GM12878 (cell line): Measurements from ENCODE around the gene TIMM8A. TPM values are rescaled to one million over a fixed set of nuclear protein-coding genes. Genes with fewer than 3 reads are reported as not detected.
A peak's percentile ranks its signal among the peaks of the same experiment; 100 is the strongest.

Source experiments
- BACH1 ChIP-seq: fragments of 450-650 bp; IDR thresholded peaks from 2 replicates; pipeline ENCODE4 v1.6.1; 2017; ENCODE audit warnings: mild to moderate bottlenecking, borderline replicate concordance
- BHLHE40 ChIP-seq, 2 experiments: fragments of 450-650 bp in 1 of 2; IDR thresholded peaks; 2 replicates each; pipeline ENCODE4 v1.6.1; 2011 to 2017; ENCODE audit warnings: low read depth in 2 of 2, borderline replicate concordance in 1 of 2, improper control_type of control experiment in 1 of 2, low read length in 1 of 2, mild to moderate bottlenecking in 1 of 2
- CBFB ChIP-seq: IDR thresholded peaks from 2 replicates; pipeline ENCODE4 v1.6.1; 2016; ENCODE audit warnings: antibody characterized with exemption, low read depth
- CHD1 ChIP-seq: IDR thresholded peaks from 2 replicates; pipeline ENCODE4 v1.6.1; 2012; ENCODE audit warnings: low read depth, low read length, improper control_type of control experiment
- CHD2 ChIP-seq: IDR thresholded peaks from 2 replicates; pipeline ENCODE4 v1.6.1; 2011; ENCODE audit warnings: low read depth, low read length, improper control_type of control experiment, borderline replicate concordance
- EGR1 ChIP-seq, 2 experiments: IDR thresholded peaks; 1 replicate in 1 of 2; 2 replicates in 1 of 2; pipeline ENCODE4 v1.6.1; 2011 to 2012; ENCODE audit warnings: low read depth in 2 of 2, low read length in 2 of 2, borderline replicate concordance in 1 of 2, mild to moderate bottlenecking in 1 of 2, moderate library complexity in 1 of 2
- FOS ChIP-seq: IDR thresholded peaks from 3 replicates; pipeline ENCODE4 v1.6.1; 2011; ENCODE audit warnings: borderline replicate concordance; ENCODE audit not compliant: insufficient read length; ENCODE audit errors: extremely low read depth
- JUND ChIP-seq: IDR thresholded peaks from 2 replicates; pipeline ENCODE4 v1.6.1; 2012; ENCODE audit warnings: low read depth, mild to moderate bottlenecking, low read length, improper control_type of control experiment, moderate library complexity
- POLR2A ChIP-seq: IDR thresholded peaks from 2 replicates; pipeline ENCODE4 v1.6.1; 2011; ENCODE audit warnings: low read depth, mild to moderate bottlenecking, low read length
- RUNX3 ChIP-seq: IDR thresholded peaks from 2 replicates; pipeline ENCODE4 v1.6.1; 2012; ENCODE audit warnings: low read length, inconsistent platforms
- SMAD5 ChIP-seq: IDR thresholded peaks from 2 replicates; pipeline ENCODE4 v1.6.1; 2016; ENCODE audit warnings: antibody characterized with exemption, low read depth
- SUZ12 ChIP-seq: fragments of 200-600 bp; sonication (generic); IDR thresholded peaks from one replicate; pipeline ENCODE4 v1.6.1; 2018; ENCODE audit warnings: antibody characterized with exemption, mild to moderate bottlenecking; ENCODE audit not compliant: unreplicated experiment
- YY1 ChIP-seq: IDR thresholded peaks from 2 replicates; pipeline ENCODE4 v1.6.1; 2011; ENCODE audit warnings: low read depth, mild to moderate bottlenecking, low read length
- ZNF274 ChIP-seq: IDR thresholded peaks from one replicate; pipeline ENCODE4 v1.8.0; 2011; ENCODE audit not compliant: insufficient read length, insufficient read depth
- polyA plus RNA-seq, 11 experiments: library from polyadenylated mRNA; depleted of rRNA in 4 of 11; unstranded in 6 of 11; stranded (reverse) in 5 of 11; fragments of >200 nt; fragmentation: Nextera tagmentation in 4 of 11; fragmentation: Illumina TruSeq in 1 of 11; extraction: Ambion mirVana in 4 of 11; extraction: Trizol in 1 of 11; gene quantifications; 1 replicate in 1 of 11; 2 replicates in 10 of 11; pipeline versions ENCODE4 v1.2.1 to v1.2.3, GENCODE V29; 2011 to 2016; ENCODE audit warnings: inconsistent platforms in 2 of 11, missing spikeins in 2 of 11, low read depth in 1 of 11
- total RNA-seq, 4 experiments: library from RNA; depleted of rRNA in 3 of 4; stranded (reverse); fragments of >200 nt in 3 of 4; fragmentation: Illumina TruSeq in 1 of 4; extraction: Trizol in 1 of 4; gene quantifications; 2 replicates each; pipeline versions ENCODE4 v1.2.1 to v1.2.3, GENCODE V29; 2013 to 2021
- TF ChIP-seq, protein P1 (sequence below): fragments of 450-650 bp; IDR thresholded peaks from 2 replicates; pipeline ENCODE4 v1.6.1; 2016; ENCODE audit warnings: mild to moderate bottlenecking, moderate library complexity, borderline replicate concordance
- TF ChIP-seq, protein P2 (sequence below): fragments of 450-650 bp; IDR thresholded peaks from 2 replicates; pipeline ENCODE4 v1.6.1; 2017; ENCODE audit warnings: antibody characterized with exemption, mild to moderate bottlenecking, moderate library complexity
- TF ChIP-seq, protein P3 (sequence below): fragments of 450-650 bp; formaldehyde crosslinking; IDR thresholded peaks from 2 replicates; pipeline ENCODE4 v1.5.0; 2022; ENCODE audit warnings: mild to moderate bottlenecking, missing genetic modification characterization
- TF ChIP-seq, protein P4 (sequence below): IDR thresholded peaks from 2 replicates; pipeline ENCODE4 v1.6.1; 2011; ENCODE audit warnings: borderline replicate concordance, low read depth, mild to moderate bottlenecking, moderate library complexity, mixed read lengths, low read length; ENCODE audit not compliant: insufficient read depth; ENCODE audit errors: extremely low read length

TIMM8A gene
- total and polyA plus RNA-seq, 10 of the 15 experiments (the other 5 are each of a cell fraction or from before 2014, with no cell fraction given): 6.7 to 92.7 (median 26.5) TPM

DNA sequence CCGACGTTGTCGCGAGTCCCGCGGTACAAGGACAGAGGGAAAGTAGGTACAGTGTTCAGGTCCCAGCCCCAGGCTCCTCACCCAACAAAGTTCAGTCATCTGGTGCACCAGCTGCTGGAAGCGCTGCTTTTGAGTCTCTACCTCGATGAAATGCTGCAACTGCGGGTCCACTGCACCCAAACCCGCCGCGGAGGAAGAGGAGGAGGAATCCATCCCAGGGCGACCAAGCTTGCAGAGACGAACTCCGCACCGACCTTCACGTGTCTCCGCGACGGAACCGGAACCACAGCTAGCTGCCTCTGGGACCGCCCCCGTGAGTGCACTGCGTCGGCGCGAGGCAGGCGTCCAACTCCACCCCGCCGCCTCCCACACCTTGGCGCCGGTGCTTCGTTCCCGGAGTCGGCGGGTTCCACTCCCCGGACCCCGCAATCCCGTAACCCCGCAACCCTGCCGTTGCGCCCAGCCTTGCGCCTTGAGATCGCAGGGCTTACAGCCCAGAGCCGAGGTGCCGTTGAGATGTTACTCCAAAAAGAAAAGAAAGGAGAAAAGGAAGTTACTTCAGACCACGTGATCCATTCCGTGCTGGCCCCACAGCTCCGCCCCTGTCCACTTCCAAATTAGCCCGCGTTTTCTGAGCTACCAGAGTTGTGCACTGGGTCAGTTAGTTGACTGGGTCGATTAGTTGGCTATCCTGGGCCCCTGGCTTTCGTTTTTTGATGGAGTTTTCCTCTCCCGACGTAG, at the start of gene TIMM8A (continued):
- no peak for TF ChIP-seq JUND
- TF ChIP-seq, protein P1, sequence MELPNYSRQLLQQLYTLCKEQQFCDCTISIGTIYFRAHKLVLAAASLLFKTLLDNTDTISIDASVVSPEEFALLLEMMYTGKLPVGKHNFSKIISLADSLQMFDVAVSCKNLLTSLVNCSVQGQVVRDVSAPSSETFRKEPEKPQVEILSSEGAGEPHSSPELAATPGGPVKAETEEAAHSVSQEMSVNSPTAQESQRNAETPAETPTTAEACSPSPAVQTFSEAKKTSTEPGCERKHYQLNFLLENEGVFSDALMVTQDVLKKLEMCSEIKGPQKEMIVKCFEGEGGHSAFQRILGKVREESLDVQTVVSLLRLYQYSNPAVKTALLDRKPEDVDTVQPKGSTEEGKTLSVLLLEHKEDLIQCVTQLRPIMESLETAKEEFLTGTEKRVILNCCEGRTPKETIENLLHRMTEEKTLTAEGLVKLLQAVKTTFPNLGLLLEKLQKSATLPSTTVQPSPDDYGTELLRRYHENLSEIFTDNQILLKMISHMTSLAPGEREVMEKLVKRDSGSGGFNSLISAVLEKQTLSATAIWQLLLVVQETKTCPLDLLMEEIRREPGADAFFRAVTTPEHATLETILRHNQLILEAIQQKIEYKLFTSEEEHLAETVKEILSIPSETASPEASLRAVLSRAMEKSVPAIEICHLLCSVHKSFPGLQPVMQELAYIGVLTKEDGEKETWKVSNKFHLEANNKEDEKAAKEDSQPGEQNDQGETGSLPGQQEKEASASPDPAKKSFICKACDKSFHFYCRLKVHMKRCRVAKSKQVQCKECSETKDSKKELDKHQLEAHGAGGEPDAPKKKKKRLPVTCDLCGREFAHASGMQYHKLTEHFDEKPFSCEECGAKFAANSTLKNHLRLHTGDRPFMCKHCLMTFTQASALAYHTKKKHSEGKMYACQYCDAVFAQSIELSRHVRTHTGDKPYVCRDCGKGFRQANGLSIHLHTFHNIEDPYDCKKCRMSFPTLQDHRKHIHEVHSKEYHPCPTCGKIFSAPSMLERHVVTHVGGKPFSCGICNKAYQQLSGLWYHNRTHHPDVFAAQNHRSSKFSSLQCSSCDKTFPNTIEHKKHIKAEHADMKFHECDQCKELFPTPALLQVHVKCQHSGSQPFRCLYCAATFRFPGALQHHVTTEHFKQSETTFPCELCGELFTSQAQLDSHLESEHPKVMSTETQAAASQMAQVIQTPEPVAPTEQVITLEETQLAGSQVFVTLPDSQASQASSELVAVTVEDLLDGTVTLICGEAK: peak; percentile 74
- no peak for TF ChIP-seq YY1
- TF ChIP-seq, protein P2, sequence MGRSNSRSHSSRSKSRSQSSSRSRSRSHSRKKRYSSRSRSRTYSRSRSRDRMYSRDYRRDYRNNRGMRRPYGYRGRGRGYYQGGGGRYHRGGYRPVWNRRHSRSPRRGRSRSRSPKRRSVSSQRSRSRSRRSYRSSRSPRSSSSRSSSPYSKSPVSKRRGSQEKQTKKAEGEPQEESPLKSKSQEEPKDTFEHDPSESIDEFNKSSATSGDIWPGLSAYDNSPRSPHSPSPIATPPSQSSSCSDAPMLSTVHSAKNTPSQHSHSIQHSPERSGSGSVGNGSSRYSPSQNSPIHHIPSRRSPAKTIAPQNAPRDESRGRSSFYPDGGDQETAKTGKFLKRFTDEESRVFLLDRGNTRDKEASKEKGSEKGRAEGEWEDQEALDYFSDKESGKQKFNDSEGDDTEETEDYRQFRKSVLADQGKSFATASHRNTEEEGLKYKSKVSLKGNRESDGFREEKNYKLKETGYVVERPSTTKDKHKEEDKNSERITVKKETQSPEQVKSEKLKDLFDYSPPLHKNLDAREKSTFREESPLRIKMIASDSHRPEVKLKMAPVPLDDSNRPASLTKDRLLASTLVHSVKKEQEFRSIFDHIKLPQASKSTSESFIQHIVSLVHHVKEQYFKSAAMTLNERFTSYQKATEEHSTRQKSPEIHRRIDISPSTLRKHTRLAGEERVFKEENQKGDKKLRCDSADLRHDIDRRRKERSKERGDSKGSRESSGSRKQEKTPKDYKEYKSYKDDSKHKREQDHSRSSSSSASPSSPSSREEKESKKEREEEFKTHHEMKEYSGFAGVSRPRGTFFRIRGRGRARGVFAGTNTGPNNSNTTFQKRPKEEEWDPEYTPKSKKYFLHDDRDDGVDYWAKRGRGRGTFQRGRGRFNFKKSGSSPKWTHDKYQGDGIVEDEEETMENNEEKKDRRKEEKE: no peak
- TF ChIP-seq EGR1 (IDR thresholded peaks at IDR 0.05; ENCODE audit: borderline replicate concordance in 1 of 2, low read depth in 2 of 2, low read length in 2 of 2): peak in 1 of 2 experiments; percentile 56; a peak in 1 of 3 replicates
- TF ChIP-seq FOS: no peak
- peak; percentile 36; the same call in 1 of the 2 replicates for TF ChIP-seq CBFB
- TF ChIP-seq, protein P3, sequence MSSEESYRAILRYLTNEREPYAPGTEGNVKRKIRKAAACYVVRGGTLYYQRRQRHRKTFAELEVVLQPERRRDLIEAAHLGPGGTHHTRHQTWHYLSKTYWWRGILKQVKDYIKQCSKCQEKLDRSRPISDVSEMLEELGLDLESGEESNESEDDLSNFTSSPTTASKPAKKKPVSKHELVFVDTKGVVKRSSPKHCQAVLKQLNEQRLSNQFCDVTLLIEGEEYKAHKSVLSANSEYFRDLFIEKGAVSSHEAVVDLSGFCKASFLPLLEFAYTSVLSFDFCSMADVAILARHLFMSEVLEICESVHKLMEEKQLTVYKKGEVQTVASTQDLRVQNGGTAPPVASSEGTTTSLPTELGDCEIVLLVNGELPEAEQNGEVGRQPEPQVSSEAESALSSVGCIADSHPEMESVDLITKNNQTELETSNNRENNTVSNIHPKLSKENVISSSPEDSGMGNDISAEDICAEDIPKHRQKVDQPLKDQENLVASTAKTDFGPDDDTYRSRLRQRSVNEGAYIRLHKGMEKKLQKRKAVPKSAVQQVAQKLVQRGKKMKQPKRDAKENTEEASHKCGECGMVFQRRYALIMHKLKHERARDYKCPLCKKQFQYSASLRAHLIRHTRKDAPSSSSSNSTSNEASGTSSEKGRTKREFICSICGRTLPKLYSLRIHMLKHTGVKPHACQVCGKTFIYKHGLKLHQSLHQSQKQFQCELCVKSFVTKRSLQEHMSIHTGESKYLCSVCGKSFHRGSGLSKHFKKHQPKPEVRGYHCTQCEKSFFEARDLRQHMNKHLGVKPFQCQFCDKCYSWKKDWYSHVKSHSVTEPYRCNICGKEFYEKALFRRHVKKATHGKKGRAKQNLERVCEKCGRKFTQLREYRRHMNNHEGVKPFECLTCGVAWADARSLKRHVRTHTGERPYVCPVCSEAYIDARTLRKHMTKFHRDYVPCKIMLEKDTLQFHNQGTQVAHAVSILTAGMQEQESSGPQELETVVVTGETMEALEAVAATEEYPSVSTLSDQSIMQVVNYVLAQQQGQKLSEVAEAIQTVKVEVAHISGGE (CRISPR knock-in tag): no peak
- no peak for TF ChIP-seq ZNF274
- TF ChIP-seq BHLHE40 (IDR thresholded peaks at IDR 0.05; ENCODE audit: borderline replicate concordance in 1 of 2, low read depth in 2 of 2, low read length in 1 of 2): peak; percentile 66 to 87; a peak in 3 of 4 replicates
- TF ChIP-seq BACH1: 0 out of 2 replicates have a peak, but pooled peaks have one; percentile 40
- TF ChIP-seq, protein P4, sequence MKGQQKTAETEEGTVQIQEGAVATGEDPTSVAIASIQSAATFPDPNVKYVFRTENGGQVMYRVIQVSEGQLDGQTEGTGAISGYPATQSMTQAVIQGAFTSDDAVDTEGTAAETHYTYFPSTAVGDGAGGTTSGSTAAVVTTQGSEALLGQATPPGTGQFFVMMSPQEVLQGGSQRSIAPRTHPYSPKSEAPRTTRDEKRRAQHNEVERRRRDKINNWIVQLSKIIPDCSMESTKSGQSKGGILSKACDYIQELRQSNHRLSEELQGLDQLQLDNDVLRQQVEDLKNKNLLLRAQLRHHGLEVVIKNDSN: peak; percentile 72
- TF ChIP-seq CHD1: no peak
- peak; percentile 88 for TF ChIP-seq POLR2A
- peak; percentile 80; the same call in 1 of the 2 replicates for TF ChIP-seq SMAD5
- 0 out of 2 replicates have a peak, but pooled peaks have one; percentile 4 for TF ChIP-seq RUNX3
- TF ChIP-seq SUZ12: no peak
- no peak for TF ChIP-seq CHD2
